Panc1 (cell line): ENCODE results near the gene LRP1B.

Experiments used
- POLR2AphosphoS5 ChIP-seq: IDR thresholded peaks from 2 replicates; pipeline ENCODE4 v1.6.1; 2012; ENCODE audit warnings: mild to moderate bottlenecking, low read depth, low read length, moderate library complexity
- REST ChIP-seq, 2 experiments: IDR thresholded peaks; 2 replicates each; pipeline ENCODE4 v1.6.1; 2011 to 2012; ENCODE audit warnings: low read depth in 2 of 2, control low read depth in 1 of 2, low read length in 1 of 2, mild to moderate bottlenecking in 1 of 2, moderate library complexity in 1 of 2; ENCODE audit not compliant: insufficient read depth in 1 of 2
- SIN3A ChIP-seq: IDR thresholded peaks from 2 replicates; pipeline ENCODE4 v1.6.1; 2012; ENCODE audit warnings: low read depth, mild to moderate bottlenecking, low read length, moderate library complexity, borderline replicate concordance; ENCODE audit not compliant: insufficient read depth
- TCF7L2 ChIP-seq: IDR thresholded peaks from 2 replicates; pipeline ENCODE4 v1.6.1; 2011; ENCODE audit warnings: mild to moderate bottlenecking, low read depth, low read length, inconsistent platforms
- TF ChIP-seq, protein P1 (sequence below): fragments of 450-650 bp; IDR thresholded peaks from 2 replicates; pipeline ENCODE4 v1.5.1; 2017; ENCODE audit warnings: mild to moderate bottlenecking

DNA sequence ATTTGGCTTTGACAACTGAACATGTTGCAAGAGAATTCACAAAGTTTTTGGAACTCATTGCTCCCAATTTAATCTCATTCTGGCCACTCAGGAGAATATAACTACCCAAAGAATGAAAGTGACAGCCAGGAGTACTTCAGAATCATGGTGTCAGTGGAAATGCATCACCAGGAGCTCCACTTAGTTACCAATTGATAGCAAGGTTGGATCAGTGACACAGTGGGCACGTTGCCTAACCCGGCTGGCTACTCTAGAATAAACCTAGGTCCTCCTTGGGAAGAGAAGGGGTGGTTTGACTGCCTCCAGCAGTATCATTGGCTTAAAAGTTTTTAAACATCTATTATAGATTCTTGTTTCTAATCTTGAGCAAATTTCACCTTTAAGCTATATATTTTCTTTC lies 40.0 kb upstream of the LRP1B start:
- no peak for TF ChIP-seq REST (IDR thresholded peaks at IDR 0.05; ENCODE audit: insufficient read depth in 1 of 2, low read depth in 2 of 2, low read length in 1 of 2)
- TF ChIP-seq, protein P1, sequence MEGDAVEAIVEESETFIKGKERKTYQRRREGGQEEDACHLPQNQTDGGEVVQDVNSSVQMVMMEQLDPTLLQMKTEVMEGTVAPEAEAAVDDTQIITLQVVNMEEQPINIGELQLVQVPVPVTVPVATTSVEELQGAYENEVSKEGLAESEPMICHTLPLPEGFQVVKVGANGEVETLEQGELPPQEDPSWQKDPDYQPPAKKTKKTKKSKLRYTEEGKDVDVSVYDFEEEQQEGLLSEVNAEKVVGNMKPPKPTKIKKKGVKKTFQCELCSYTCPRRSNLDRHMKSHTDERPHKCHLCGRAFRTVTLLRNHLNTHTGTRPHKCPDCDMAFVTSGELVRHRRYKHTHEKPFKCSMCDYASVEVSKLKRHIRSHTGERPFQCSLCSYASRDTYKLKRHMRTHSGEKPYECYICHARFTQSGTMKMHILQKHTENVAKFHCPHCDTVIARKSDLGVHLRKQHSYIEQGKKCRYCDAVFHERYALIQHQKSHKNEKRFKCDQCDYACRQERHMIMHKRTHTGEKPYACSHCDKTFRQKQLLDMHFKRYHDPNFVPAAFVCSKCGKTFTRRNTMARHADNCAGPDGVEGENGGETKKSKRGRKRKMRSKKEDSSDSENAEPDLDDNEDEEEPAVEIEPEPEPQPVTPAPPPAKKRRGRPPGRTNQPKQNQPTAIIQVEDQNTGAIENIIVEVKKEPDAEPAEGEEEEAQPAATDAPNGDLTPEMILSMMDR, result no peak
- TF ChIP-seq POLR2AphosphoS5, result no peak
- TF ChIP-seq SIN3A, result no peak
- no peak for TF ChIP-seq TCF7L2
